Measurements from ENCODE around the gene C14orf180. TPM values are rescaled to one million over a fixed set of nuclear protein-coding genes. Genes with fewer than 3 reads are reported as not detected.

C14orf180 gene
- total RNA-seq, 1 experiment from 2014 or later = not detected

DNA sequence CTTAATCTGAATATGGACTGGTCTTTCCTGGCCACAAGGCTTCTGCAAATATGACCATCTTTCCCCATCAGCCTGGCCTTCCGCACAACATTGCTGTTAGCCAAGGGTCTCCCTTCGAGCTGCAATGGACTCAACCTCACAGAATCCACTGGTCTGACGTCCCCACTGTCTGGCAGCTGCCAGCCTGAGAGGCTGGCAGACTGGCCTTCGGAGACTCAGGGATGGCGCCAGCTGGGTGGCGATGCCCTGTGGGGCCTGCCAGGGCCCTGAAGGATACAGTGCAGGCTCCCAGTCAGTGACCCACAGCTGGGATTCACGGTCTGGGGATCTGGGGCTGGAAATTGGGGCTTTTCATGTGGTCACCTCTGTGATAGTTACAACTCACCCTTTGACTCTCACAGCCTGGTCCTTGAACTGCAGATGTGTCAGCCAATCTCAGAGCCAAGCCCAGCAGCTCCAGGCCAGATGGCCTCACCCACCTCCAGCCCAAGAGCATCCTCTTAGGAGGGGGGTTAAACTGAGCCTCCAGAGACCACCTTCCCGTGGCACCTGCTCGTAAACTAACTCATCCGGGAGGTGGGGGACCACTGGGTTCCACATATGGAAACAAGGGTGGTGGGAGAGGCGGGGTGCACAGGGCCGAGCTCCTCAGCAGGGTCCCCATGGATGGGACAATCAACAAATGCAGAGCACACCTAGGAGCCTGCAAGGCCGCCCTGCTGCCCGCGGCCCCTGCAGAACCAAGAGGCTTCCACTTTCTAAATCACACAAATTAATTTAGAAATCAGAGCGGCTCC lies 21.1 kb upstream of the C14orf180 start (continued):
- TF ChIP-seq AFF4 (CRISPR knock-in tag; IDR thresholded peaks at IDR 0.05; ENCODE audit: borderline replicate concordance) = no peak
- TF ChIP-seq PREB (CRISPR knock-in tag; IDR thresholded peaks at IDR 0.05; ENCODE audit: borderline replicate concordance) = no peak
- no peak for TF ChIP-seq ZNF232 (CRISPR knock-in tag; IDR thresholded peaks at IDR 0.05)
- TF ChIP-seq ESRRA (CRISPR knock-in tag; IDR thresholded peaks at IDR 0.05; ENCODE audit: borderline replicate concordance) = no peak
- TF ChIP-seq, protein P1, sequence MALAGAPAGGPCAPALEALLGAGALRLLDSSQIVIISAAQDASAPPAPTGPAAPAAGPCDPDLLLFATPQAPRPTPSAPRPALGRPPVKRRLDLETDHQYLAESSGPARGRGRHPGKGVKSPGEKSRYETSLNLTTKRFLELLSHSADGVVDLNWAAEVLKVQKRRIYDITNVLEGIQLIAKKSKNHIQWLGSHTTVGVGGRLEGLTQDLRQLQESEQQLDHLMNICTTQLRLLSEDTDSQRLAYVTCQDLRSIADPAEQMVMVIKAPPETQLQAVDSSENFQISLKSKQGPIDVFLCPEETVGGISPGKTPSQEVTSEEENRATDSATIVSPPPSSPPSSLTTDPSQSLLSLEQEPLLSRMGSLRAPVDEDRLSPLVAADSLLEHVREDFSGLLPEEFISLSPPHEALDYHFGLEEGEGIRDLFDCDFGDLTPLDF (CRISPR knock-in tag; IDR thresholded peaks at IDR 0.05) = no peak
- no peak for TF ChIP-seq GABPB1 (CRISPR knock-in tag; IDR thresholded peaks at IDR 0.05)
- no peak for TF ChIP-seq MYBL2 (CRISPR knock-in tag; IDR thresholded peaks at IDR 0.05)
- no peak for TF ChIP-seq PRRX2 (CRISPR knock-in tag; IDR thresholded peaks at IDR 0.05)

DNA sequence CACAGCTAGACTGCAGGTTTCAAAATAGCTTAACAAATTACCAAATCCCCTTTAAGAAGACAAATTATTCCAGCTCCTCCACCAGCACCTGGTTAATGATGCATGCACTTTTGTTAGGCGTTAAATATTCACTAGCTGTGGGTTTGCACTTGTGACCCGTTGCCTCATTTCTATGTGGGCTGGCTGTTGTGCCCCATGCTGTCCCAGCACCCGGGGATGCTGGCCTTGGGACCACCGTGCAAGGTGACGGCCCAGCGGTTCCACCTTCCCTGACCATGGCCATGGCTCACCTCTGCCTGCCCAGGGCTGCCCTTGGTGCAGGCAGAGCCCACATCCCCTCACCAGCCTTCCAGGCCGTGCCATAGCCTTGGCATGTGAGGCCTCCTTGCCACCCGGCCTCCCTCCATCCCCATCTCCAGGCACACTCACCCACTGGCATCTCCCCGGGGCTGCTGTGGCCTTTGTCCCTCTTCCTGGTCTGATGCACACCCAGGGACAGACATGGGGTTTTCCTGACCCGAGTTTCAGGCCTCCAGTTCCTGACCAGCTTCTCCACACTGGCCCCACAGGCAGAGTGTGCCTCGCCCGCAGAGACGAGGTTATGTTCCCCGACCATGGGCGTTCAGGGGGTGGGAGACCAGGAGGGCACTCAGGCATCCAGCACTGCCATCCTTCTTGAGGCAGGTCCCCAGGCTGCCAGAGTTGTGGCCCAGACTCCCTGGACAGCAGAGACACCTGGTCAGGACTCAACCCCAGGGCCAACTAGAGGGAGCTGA lies 20.3 kb upstream of the C14orf180 start:
- no peaks in the 10 kb centered on the region for H3K9me3 Mint-ChIP-seq
- no peak for DNase-seq (ENCODE audit: low spot score)
- H3K27me3 Mint-ChIP-seq (ENCODE audit: low read depth) = no peaks in the 10 kb centered on the region
- no peak for ATAC-seq
- H3K27ac Mint-ChIP-seq = no peak overlapping the region
- CTCF ChIA-PET = interaction anchor here (1.2 to 1.6 kb wide), 2 partner anchors 86 to 421 kb away, joined by 3 to 4 read pairs; no protein-coding TSS in a partner anchor
- TF ChIP-seq, protein P1 (CRISPR knock-in tag; IDR thresholded peaks at IDR 0.05) = no peak
- TF ChIP-seq ZBTB21 (CRISPR knock-in tag; IDR thresholded peaks at IDR 0.05; ENCODE audit: borderline replicate concordance) = no peak
- no peaks in the 10 kb centered on the region for H3K4me1 Mint-ChIP-seq
- POLR2A ChIA-PET = no interaction called here
- H3K36me3 Mint-ChIP-seq = no peaks in the 10 kb centered on the region
- no peak overlapping the region for H3K4me3 Mint-ChIP-seq

- DNase-seq (ENCODE audit: low spot score) (no peak), ATAC-seq (no peak)
- Mint-ChIP-seq H3K4me1 (peaks cover 3% of the 10 kb centered on the region; the same call in 1 of the 2 replicates), H3K9me3 (no peaks in the 10 kb centered on the region), H3K27me3 (ENCODE audit: low read depth) (no peaks in the 10 kb centered on the region), H3K36me3 (no peaks in the 10 kb centered on the region), H3K27ac (peak overlapping the region; percentile 80), H3K4me3 (no peak overlapping the region)
- POLR2A ChIA-PET = no interaction called here
- CTCF ChIA-PET = interaction anchor here (1.2 to 1.3 kb wide), 2 partner anchors 87 to 422 kb away, joined by 3 read pairs; no protein-coding TSS in a partner anchor
- TF ChIP-seq PRRX2 (CRISPR knock-in tag; IDR thresholded peaks at IDR 0.05) = no peak
- TF ChIP-seq ZNF232 (CRISPR knock-in tag; IDR thresholded peaks at IDR 0.05) = no peak
- TF ChIP-seq ZNF138 (CRISPR knock-in tag; conservative IDR thresholded peaks at IDR 0.05) = no peak
- TF ChIP-seq, protein P2, sequence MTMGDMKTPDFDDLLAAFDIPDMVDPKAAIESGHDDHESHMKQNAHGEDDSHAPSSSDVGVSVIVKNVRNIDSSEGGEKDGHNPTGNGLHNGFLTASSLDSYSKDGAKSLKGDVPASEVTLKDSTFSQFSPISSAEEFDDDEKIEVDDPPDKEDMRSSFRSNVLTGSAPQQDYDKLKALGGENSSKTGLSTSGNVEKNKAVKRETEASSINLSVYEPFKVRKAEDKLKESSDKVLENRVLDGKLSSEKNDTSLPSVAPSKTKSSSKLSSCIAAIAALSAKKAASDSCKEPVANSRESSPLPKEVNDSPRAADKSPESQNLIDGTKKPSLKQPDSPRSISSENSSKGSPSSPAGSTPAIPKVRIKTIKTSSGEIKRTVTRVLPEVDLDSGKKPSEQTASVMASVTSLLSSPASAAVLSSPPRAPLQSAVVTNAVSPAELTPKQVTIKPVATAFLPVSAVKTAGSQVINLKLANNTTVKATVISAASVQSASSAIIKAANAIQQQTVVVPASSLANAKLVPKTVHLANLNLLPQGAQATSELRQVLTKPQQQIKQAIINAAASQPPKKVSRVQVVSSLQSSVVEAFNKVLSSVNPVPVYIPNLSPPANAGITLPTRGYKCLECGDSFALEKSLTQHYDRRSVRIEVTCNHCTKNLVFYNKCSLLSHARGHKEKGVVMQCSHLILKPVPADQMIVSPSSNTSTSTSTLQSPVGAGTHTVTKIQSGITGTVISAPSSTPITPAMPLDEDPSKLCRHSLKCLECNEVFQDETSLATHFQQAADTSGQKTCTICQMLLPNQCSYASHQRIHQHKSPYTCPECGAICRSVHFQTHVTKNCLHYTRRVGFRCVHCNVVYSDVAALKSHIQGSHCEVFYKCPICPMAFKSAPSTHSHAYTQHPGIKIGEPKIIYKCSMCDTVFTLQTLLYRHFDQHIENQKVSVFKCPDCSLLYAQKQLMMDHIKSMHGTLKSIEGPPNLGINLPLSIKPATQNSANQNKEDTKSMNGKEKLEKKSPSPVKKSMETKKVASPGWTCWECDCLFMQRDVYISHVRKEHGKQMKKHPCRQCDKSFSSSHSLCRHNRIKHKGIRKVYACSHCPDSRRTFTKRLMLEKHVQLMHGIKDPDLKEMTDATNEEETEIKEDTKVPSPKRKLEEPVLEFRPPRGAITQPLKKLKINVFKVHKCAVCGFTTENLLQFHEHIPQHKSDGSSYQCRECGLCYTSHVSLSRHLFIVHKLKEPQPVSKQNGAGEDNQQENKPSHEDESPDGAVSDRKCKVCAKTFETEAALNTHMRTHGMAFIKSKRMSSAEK (CRISPR knock-in tag; IDR thresholded peaks at IDR 0.05; ENCODE audit: borderline replicate concordance) = no peak
- TF ChIP-seq, protein P3, sequence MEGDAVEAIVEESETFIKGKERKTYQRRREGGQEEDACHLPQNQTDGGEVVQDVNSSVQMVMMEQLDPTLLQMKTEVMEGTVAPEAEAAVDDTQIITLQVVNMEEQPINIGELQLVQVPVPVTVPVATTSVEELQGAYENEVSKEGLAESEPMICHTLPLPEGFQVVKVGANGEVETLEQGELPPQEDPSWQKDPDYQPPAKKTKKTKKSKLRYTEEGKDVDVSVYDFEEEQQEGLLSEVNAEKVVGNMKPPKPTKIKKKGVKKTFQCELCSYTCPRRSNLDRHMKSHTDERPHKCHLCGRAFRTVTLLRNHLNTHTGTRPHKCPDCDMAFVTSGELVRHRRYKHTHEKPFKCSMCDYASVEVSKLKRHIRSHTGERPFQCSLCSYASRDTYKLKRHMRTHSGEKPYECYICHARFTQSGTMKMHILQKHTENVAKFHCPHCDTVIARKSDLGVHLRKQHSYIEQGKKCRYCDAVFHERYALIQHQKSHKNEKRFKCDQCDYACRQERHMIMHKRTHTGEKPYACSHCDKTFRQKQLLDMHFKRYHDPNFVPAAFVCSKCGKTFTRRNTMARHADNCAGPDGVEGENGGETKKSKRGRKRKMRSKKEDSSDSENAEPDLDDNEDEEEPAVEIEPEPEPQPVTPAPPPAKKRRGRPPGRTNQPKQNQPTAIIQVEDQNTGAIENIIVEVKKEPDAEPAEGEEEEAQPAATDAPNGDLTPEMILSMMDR (IDR thresholded peaks at IDR 0.05) = no peak
- no peak for TF ChIP-seq ATF3 (CRISPR knock-in tag; conservative IDR thresholded peaks at IDR 0.05)
Observed at GRCh38 chr14:104559804-104560585, 19.6 kb upstream of the C14orf180 start.
